CD4-positive, alpha-beta T cell treated with Interleukin-15 for 1 hour (primary cell): ENCODE results near the gene MYLK3.
"Not testable (repeated sequence)": the region's sequence is repeated elsewhere in the genome, so short reads cannot be mapped to it uniquely, and the experiment has no call there.

Experiments used
- DNase-seq: peaks from one replicate; pipeline ENCODE4 v3.0.0-alpha.2; 2020

Gene MYLK3

DNA sequence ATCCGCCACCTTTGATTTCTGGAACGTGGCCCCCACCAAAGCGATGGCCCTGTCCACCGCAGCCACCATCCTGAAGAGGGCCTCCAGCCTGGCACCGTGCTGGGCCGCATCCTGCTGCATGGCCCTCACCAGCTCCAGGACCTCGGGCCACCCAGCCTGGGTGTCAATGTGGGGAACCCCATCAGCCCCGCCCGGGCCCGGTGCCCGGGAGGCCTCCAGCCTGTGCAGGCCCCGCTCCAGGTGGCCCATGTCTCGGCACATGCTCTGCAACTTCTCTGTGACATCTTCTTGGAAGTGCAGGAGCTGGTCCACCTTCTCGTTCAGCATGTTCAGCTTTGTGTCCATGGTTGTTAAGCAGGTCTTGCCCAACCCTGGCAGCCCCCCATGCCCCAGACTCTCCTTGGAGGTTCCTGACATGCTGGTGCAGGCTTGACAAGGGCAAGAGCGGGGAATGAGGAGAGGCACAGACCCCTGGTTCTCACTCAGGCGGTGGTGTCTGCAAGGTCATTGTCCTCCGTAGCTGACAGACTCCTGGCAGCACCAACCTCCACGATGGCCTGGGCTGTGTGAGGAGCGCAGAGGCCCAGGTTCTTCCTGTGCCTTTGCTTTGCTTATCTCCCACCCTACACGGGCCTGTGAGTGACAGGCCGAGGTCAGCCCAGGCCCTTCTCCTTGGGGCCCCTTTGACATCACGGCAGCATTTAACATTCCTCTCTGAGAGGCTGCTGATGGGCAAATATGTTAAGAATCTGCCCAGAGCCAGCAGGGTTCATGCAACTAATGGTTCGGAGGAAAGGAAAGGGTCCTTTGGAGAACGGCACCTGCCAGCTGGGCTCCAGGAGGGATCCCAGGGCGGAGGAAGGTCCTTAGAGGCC is at the start of gene MYLK3:
Gene MYLK3 (minus strand): TSS at position 568 of the 875 bp plus-strand sequence. CDS start 151 bp downstream, at position 417.
- DNase-seq, result no peak

DNA sequence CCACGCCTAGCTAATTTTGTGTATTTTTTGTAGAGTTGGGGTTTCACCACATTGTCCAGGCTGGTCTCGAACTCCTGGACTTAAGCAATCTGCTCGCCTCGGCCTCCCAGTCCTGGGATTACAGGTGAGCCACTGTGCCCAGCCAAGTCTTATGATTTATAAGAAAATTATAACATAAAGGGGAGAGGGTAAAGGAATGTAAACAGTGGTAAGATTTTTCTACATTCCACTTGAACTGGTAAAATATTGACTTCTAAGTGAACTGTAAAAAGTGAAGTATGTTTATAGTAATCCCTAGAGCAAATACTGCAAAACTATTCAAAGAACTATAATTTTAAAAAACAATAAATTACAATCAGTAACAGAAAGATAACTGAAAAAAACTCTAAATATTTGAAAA is 49.4 kb upstream of the MYLK3 start:
- DNase-seq, result no peak

DNA sequence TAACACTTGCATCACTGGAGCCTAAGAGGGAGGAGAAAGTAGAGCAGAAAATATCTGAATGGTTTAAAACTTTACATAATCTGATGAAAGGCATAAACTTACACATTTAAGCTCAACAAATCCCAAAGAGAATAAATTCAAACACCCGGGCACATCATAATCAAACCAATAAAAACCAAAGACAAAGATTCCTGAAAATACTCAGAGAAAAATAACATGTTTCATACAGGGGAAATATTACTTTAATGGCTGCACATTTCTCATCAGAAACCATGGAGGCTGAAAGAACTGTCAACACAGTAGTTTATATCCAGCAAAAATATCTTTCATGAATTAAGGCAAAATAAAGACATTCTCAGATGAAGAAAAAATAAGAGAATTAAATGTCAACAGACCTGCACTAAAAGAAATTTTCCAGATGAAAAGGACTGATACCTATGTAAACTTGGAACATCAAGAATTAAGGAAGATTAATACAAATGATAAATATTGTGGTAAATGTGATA is 48.7 kb upstream of the MYLK3 start:
- DNase-seq, result no peak

DNA sequence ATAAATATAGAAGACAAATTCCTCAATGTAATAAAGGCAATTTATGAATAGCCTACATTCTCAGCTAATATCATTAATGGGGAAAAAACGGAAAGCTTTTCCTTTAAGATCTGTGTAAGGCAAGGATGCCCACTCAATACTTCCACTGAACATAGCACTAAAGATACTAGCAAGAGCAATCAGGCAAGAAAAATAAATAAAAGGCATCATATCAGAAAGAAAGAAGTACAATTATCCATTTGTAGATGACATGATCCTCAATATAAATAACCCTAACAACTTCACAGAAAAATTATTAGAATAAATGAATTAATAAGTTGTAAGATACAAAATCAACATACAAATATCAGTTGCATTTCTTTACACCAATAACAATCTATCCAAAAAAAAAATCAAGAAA is 45.7 kb upstream of the MYLK3 start:
- no peak for DNase-seq

DNA sequence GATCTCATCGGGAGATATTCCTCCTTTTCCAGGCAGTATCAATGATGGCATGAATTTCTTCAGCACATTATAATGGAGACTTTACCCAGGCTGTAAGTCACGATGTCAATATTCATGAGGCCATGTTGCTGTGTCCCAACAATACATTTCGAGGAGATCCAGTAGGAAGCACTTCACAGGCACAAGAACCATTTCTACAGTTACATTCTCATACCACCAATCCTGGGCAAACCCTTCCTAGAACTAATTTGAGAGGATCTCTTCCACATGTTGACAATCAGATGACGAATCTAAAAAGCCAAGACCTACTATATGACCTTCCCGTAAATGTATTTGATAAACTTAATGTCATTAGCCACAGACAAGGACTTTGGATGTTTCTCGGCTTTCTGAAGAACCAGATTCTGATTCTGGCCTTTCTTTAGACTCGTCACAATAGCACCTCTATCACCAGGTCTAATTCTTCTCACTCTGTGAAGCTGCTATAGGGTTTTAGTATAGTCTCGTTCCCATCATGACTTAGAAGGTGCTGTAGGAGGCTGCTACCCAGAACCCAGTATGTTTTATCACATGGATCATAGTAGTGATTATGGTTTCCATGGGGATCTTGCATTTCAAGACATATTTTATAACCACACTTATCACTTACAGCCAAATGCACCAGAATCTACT is 42.6 kb upstream of the MYLK3 start:
- no peak for DNase-seq

DNA sequence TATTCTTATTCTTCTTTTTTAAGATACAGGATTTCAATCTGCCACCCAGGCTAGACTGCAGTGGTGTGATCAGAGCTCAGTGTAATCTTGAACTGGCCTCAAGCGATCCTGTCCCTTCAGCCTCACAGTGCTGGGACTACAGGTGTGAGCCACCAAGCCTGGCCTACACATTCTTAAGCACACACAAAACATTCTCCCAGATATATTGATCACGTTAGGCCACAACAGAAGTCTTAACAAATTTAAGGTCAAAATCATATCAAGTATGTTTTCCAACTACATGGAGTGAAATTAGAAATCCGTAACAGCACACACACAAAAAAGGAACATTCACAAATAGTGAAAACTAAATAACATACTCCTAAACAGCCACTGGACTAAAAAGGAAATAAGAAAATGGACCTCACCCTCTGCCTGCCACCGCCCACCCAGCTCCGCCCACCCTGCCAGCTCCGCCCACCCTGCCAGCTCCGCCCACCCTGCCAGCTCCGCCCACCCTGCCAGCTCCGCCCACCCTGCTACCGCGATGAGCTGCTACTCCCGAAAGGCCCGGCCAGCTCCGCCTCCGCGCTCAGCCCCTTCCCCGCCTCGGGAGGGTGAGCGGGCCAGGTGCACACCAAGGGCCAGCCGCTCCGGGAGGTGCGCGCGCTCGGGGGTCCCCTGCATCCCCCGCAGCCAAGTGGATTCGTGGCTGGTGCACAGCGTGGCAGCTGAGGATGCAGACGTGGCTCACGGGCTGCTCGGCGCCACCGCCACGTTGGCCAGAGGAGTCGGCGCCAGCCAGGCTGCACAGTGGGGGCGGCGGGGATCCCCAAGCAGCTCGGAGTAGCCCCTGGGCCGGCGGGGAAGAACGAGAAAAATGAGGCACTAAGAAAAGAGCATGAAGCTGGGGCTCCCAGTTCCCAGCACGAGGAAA is 41.6 kb upstream of the MYLK3 start:
- DNase-seq, result peak; percentile 87

DNA sequence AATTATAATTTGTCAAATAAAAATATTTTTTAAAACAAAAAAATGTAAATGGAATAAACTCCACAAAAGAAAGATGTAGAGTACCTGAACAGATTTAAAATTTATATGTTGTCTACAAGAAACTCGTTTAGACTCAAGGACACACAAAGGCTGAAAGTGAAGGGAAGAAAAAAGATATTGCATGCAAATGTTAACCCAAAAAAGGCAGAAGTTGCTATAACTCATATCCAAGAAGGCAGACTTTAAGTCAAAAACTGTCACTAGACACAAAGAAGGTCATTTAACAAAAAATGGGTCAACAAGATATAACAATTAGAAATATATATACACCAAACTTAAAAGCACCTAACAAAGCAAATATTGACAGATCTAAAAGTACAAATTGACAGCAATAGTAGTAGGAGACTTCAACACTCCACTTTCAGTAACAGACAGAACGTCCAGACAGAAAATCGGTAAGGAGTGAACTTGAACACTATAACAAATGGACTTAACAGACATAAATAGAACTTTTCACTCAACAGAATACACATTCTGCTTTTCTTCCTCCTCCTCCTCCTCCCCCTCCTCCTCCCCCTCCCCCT is 40.8 kb upstream of the MYLK3 start:
- no peak for DNase-seq

DNA sequence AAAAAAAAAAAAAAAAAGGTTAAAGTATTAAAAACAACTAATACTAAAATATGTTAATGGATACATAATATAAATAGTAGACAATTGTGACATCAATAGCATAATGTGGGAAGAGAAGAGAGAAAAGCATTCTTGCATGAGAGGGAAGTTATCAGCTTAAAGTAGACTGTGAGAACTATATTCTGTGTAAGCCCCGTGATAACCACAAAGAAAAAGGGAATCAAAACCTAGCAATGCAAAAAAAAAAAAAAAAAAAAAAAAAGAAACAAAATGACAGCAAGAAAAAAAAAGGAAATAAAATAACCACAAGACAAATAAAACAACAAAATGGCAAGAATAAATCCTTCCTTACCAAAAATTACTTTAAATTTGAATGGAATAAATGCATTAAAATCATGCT is 39.8 kb upstream of the MYLK3 start:
- DNase-seq, result no peak

DNA sequence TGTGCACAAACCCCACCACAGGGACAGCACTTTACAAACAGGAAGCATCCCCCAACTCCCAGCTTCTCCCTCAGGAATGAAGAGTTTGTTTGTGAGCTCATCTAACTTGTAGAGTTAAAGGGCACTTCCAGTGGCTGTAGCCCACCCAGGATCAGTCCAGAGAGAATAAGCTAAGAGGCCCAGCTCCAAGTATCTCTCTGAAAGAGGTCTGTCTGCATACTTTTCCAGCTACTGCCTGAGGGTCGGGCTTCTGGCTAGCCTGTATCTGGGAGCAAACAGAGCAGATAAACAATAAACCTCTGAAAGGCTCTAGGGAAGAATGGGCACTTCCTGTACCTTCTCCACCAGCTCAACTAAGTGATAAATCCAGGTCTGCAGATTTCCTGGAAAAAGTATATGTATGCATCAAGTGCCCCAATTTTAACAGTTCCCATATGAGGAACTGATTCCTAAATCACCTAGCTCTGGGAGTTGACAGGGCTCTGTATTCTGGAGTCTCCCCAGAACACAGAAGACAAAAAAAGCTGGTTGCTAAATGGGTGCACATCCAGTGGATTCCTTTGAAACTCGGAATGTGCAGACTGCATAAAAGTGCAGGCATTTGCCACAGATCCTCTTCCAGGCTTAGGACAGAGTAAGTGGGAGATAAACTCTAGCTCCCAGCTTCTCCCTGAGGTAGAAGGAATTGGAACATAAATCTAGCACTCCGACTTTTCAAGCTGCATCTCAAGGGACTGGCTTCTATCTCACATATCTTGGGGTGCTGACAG is 37.1 kb upstream of the MYLK3 start:
- no peak for DNase-seq

DNA sequence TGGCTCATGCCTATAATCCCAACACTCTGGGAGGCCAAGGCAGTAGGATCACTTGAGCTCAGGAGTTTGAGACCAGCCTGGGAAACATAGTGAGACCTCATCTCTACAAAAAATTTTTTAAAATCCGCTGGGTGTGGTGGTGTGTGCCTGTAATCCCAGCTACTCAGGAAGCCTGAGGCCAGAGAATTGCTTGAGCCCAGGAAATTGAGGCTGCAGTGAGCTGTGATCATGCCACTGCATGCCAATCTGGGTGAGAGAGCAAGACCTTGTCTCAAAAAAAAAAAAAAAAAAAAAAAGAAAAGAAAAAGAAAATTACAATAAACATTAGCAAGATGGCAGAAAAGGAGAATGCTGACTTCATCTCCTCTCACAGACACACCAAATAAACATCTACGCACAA is 36.4 kb upstream of the MYLK3 start:
- not testable (repeated sequence) for DNase-seq

DNA sequence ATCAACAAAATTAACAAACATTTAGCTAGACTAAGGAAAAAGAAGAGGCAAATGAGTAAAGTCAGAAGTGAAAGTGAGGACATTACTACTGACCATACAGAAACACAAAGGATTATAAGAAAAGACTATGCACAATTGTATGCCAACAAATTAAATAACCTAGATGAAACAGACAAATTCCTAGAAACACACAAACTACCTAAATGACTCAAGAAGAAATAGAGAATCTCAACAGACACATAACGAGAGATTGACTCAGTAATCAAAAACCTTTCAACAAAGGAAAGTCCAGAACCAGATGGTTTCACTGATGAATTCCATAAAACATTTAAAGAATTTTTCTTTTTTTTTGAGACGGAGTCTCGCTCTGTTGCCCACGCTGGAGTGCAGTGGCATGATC is 35.7 kb upstream of the MYLK3 start:
- no peak for DNase-seq

DNA sequence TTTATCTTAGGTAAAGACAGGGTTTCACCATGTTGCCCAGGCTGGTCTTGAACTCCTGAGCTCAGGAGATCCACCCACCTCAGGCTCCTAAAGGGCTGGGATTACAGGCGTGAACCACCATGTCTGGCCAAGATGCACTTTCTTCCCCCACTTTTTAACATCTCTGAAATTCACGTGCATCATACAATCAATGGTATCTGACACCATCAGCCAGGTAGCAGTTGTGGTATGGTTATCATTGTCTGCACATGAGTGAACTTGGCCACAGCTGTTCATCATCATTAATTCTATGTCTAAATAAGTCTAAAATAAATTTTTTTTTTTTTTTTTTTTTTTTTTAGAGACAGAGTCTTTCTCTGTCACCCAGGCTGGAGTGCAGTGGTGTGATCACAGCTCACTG is 34.2 kb upstream of the MYLK3 start:
- DNase-seq, result no peak

DNA sequence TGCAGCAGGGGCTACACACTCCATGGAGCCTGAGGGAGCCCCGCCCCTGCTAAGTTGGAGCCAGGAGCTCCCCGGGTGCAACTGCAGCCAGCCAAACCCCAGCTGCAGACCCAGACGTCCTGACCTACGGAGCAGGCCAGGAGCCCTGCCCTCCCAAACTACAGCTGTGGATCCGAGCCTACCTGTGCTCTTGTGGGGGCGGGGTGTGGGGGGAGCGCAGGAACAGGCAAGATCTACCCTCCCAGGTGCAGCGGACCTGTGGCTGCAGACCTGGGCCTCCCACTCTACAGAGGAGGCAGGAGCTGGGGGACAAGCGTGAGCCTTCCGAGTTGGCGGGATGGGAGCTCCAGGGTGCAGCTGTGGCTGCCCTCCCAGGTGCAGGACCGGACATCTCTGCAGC is 29.7 kb upstream of the MYLK3 start:
- no peak for DNase-seq

DNA sequence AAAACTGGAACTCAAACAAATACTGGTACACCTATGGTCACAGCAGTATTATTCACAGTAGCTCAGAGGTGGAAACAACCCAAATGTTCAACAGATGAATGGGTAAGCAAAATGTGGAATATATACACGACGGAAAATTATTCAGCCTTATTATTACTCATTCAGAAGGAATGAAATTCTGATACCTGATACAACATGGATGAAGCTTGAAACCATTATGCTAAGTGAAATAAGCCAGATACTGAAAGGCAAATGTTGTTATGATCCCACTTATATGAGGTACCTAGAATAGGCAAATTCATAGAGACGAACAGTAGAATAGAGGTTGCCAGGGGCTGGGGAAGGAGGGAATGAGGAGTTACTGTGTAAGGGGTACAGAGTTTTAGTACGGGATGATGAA is 27.1 kb upstream of the MYLK3 start:
- DNase-seq, result no peak

DNA sequence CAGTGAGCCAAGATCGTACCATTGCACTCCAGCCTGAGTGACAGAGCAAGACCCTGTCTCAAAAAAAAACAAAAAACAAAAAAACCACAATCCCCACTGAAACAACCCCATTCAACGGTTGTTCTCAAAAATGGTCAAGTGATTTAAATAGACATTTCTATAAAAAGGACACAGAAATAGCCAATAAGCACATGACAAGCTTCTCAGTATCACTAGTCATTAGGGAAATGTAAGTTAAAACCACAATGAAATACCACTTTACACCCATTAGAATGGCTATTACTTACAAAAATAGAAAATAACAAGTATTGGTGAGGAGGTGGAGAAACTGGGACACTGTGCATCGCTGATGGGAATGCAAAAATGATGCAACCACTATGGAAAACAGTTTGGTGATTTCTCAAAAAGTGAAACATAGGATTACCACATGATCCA is 26.6 kb upstream of the MYLK3 start:
- DNase-seq, result no peak

DNA sequence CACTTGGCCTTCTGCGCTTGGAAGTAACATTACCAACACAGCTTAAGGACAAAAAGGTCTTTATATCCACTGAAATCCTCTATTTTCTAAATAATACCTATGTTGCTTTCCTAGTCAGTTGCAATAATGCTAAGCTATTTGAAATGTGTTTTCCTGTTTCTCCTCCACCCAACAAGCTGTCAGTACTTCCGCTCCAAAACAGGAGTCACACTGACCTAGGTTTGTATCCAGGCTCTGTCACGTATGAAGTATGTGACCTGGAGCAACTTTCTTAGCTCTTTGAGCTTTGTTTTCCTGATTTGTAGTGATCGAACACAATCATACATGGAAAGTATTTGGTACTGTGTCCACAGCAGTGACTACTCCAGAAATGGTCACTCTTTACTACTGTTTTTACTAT is 24.3 kb upstream of the MYLK3 start:
- no peak for DNase-seq

DNA sequence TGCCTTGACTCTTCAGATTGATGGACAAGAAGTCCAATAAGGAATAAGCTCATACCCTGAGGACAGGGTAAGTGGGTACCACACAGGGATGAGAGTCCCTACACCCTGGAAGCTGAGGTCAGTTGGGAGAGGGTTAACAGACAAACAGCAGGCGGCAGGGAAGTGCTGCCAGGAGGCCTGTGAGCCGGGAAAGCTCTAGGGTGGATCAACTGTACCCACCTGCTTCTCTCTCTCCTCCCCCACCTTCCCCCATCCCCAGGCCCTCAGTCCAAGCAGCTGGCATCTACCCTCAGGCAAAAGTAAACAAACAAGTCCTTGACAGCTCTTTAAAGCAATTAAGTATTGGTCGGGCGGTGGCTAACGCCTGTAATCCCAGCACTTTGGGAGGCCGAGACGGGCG is 20.7 kb upstream of the MYLK3 start:
- no peak for DNase-seq

DNA sequence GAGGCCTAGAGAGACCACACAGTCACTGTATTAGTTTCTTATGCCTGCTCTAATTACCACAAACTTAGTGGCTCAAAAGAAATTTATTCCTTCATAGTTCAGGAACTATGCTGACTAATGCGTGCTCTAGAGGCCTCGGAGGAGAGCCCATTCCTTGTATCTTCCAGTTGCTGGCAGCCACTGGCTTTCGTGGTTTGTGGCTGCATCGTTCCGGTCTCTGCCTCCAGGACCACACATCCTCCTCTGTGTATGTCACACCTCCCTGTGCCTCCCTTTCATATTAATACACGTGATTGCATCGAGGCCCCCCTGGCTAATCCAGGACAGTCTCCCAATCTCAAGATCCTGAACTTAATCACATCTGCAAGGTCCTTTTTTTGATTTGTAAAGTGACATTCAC is 16.9 kb upstream of the MYLK3 start:
- no peak for DNase-seq

DNA sequence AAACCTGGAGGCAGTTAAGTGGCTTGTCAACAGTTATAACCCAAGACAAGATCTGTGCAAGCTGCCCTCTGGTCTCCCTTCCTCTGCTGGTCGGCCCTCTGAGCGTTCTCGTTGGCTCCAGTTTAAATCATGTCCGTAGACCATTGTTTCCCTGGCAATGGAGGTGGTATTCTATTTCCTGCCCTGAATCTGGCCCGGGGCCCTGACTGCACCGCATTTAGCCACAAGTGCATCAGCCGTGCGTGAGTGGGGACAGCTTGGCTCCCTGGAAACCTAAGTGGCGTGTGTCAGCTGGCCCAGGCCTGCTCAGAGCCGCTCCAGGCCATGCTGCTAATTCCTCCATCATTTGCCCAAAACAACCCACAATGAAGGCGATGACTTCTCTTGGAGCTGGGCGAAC is 15.0 kb upstream of the MYLK3 start:
- no peak for DNase-seq

DNA sequence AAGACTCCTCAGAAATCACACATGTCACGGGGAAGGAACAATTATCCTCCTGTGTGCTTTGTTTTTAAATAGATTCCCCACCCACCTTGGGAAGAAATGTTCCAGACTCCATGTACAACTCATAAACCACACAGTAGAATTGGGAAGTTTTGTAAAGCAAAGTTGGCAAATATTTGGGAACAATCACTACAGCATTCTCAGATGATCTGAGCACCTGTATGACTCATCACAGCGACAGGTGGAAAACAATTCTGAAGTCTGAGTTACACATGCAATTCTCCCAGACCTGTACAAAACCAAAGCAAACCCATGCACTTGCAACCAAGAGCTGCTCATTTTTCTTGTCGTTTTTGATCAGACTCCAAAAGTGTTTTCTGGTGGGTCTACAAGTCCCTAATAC is 14.4 kb upstream of the MYLK3 start:
- DNase-seq, result no peak

DNA sequence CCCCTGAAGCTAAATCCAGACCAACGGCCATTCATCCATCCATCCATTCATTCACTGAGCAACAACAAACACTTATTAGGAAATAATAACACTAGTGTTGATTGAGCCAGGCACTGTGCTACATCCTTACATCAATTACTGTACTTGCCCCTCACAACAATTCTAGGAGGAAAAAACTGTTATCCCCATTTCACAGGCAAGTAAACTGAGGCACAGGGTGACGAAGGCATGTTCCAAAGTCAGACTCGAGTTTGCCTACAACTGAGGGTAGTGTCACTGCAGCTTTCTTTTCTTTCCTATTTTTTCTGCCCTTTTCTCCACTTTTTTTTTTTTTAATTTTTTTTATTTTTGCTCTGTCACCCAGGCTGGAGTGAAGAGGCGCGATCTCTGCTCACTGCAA is 11.2 kb upstream of the MYLK3 start:
- DNase-seq, result no peak
